ENCODE data around the gene SCAP.
A peak's percentile ranks its signal among the peaks of the same experiment; 100 is the strongest.
"Not testable (repeated sequence)": the region's sequence is repeated elsewhere in the genome, so short reads cannot be mapped to it uniquely, and the experiment has no call there.

The SCAP gene

GRCh38 chr3:47480267-47480666 lies 4.5 kb upstream of the SCAP start:
- DNase-seq (ENCODE audit: low spot score), result not testable (repeated sequence)

DNA sequence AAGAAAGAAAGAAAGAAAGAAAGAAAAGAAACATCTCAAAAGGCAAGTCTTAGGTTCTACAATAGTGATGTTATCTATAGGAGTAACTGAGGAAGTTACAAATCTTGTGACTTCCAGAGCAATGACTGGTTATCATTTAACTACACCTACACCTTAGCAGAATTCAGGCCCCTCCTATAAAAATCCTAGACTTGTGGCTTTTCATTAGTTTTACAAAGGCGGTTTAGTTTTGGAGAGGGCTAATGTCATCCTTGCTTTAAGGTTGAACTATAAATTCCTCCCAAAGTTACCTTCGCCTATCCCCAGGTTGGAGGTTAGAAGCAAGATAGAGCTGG lies 4.1 kb upstream of the SCAP start:
- DNase-seq (ENCODE audit: low spot score), result no peak

GRCh38 chr3:47478022-47478421 lies 2.3 kb upstream of the SCAP start:
- DNase-seq (ENCODE audit: low spot score), result no peak

DNA sequence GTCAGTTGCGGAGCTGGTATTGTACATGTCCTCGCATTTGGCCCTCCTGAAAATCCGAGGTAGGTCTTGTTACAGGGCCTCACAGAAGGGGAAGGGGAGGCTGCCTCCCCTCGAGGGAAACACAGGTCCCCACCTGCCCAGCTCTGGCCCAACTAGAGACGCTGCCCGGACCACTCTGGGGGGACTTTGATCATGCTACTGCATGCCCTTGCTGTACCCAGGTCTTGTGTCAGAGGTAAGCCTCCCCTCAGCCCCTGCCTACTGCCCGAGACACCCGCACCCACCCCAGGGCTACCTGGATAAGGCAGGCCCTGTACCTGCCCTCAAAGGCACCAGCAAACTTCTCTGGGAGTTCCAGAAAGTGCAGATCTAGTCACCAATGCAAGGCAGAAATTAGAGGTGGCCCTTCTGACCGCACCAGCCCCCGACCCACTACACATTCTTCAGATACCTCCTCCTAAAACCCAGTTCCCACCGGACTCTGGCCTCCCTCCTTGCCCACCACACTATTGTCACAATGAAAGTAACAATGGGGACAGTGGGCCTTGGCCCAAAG lies 981 bp upstream of the SCAP start:
- no peak for DNase-seq (ENCODE audit: low spot score)

GRCh38 chr3:47476330-47476626 lies 537 bp upstream of the SCAP start:
- no peak for DNase-seq (ENCODE audit: low spot score)

GRCh38 chr3:47475029-47475569 lies 642 bp downstream of the SCAP start:
- DNase-seq (ENCODE audit: low spot score), result peak; percentile 18

GRCh38 chr3:47473391-47473790 lies 2.4 kb downstream of the SCAP start:
- DNase-seq (ENCODE audit: low spot score), result no peak

DNA sequence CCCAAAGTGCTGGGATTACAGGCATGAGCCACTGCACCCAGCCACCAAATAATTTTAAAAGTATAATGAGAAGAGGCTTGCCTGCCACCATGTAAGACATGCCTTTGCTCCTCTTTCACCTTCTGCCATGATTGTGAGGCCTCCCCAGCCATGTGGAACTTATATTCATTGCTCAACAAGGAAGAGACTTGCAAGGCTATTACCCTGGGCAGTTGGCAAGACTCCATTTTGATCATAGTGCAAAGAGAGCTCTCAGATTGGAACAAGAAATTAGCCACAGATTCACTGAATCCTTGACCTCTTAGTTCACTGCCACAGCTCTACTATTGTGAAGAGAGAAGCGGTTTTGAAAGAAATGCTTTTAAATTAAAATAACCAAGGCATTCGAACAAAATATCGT lies 6.1 kb downstream of the SCAP start:
- DNase-seq (ENCODE audit: low spot score), result no peak

GRCh38 chr3:47468315-47468714 lies 7.4 kb downstream of the SCAP start:
- not testable (repeated sequence) for DNase-seq (ENCODE audit: low spot score)

DNA sequence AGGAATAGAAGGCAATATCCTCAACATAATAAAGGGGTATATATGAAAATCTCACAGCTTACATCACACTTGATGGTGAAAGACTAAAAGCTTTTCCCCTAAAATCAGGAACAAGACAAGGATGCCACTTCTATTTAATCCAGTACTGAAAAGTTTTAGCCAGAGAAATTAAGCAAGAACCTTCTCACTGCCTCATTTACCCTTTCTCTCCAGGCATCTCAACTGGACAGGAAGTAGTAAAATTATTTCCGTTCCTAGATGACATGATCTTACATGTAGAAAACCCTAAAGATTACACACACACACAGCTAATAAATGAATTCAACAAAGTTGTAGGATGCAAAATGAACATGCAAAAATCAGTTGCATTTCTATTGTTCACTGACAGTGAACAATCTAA lies 11.2 kb downstream of the SCAP start:
- no peak for DNase-seq (ENCODE audit: low spot score)

- DNase-seq (ENCODE audit: low spot score), result not testable (repeated sequence)
These were observed 16.1 kb downstream of the SCAP start for GRCh38 chr3:47459534-47460085.

DNA sequence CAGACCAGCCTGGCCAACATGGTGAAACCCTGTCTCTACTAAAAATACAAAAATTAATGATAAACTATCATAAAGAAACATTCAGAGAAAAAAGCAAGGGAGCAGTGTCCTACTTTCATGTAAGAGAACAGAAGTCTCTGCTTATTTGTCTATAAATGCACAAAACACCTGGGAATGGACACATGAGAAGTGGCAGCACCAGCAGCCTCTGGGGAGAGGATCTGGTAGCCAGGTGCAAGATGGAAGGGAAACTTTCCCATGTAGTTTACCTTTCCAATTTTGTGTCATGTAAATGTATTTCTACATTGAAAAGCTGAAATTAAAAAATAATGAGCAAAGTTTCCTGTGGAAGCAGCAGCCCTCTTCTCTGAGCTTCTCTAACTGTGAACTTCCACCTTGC lies 18.8 kb downstream of the SCAP start:
- DNase-seq (ENCODE audit: low spot score), result no peak

- no peak for DNase-seq (ENCODE audit: low spot score)
These were observed 19.8 kb downstream of the SCAP start for GRCh38 chr3:47455806-47456452.

GRCh38 chr3:47452453-47453215 lies 23.1 kb downstream of the SCAP start:
- DNase-seq (ENCODE audit: low spot score), result no peak

DNA sequence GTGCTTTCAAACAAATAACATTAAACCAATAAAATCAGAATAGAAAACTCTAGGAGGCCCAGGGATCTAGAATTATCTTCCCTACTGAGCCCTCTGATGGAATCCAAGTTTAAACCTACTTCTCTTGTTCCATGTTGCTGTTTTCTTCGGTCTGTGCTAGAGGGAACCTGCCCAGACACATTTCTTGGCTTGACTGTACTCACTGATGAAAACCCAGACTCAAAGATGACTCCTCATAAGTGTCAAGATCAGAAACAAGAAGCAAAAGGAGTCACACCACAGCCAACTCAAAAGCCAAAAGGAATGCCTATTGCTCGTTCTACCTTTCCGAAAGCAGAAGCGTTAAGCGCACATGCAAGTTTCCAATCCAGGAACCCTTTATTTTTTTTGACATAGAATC lies 31.6 kb downstream of the SCAP start:
- no peak for DNase-seq (ENCODE audit: low spot score)

DNA sequence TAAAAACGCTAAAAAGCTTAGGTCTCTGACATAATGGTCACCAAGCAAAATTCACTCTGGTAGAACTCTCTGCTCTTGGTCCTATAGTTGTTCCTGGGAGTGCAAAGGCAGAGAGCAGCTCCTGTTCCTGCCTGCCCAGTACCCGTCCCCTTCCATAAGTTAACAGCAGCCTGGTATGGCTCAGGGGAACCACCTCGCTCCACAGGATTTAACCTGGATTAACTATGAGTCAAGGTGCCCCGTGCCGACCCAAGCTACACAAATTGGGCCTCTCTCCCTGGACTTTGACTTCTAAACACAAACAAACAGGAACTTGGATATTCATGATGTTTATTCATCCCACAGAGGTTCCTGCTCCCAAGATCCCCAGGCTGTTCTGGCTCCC lies 32.1 kb downstream of the SCAP start:
- DNase-seq (ENCODE audit: low spot score), result no peak

DNA sequence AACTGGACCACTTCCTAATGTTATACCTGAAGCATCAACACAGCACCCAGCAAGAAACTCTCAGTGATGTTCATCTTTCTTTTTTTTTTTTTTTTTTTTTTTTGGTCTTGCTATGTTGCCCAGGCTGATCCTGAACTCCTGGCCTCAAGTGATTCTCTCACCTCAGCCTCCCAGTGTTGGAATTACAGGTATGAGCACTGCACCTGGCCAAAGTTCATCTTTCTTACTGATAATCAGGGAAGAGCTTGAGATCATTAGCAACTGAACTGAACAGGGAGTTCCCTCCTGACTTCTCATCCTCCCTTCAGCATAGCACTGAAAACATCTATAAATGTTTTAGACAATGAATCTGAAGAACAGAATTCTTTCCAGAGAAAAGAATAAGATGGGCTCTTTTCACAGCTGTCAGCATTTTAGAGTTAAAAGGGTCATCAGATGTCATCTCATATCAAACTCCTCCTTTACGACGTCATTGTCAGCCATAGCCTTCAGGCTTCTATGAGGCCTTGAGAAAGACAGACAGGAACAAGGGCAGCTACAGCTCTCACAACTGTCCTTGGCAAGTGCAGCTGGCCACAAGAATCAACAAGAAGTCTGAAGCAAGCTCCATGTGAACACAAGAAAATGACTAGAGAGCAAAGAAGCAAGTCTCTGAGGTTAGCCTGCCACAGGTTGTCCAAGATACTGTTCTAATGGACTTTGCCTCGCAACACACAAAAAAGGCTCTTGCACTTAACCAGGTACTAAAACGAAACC lies 33.8 kb downstream of the SCAP start:
- DNase-seq (ENCODE audit: low spot score), result no peak

GRCh38 chr3:47440131-47440530 lies 35.6 kb downstream of the SCAP start:
- DNase-seq (ENCODE audit: low spot score), result no peak

DNA sequence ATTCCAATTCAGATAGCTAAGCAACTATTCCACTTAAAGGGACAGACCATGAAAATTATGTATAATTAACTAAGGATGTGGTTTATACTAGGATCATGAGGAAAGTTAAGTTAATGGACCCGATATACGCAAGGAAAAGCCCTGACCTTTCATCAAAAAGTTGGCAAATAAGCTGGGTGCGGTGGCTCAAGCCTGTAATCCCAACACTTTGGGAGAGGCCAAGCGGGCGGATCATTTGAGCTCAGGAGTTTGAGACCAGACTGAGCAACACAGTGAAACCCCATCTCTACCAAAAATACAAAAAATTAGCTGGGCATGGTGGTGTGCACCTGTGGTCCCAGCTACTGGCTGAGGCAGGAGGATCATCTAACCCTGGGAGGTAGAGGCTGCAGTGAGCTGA lies 39.6 kb downstream of the SCAP start:
- no peak for DNase-seq (ENCODE audit: low spot score)

- DNase-seq (ENCODE audit: low spot score), result no peak
These were observed 40.9 kb downstream of the SCAP start for GRCh38 chr3:47434849-47435248.

DNA sequence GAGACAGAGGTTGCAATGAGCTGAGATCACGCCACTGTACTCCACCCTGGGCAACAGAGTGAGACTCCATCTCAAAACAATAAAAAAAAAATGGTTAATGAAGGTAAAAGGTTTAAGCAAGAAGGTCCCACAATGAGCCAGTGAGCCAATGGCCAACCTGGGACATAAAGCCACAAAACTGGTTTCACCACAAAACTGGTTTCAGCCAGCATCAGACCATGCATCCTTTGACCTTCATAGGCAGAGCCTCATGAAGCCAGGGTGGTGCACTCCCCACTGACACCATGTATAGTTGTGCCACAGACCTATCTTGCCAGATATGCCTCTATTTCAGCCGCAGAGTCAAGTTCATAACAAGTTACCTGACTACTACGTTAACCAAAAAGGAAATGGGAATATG lies 41.9 kb downstream of the SCAP start:
- no peak for DNase-seq (ENCODE audit: low spot score)

- DNase-seq (ENCODE audit: low spot score), result no peak
These were observed 43.1 kb downstream of the SCAP start for GRCh38 chr3:47432673-47433072.

GRCh38 chr3:47431225-47431624 lies 44.5 kb downstream of the SCAP start:
- DNase-seq (ENCODE audit: low spot score), result no peak
